Left ventricle myocardium inferior (tissue), 1 donor: ENCODE results near the gene CABP7. TPM values are rescaled to one million over a fixed set of nuclear protein-coding genes. Genes with fewer than 3 reads are reported as not detected.

ENCODE experiments used
- DNase-seq: peaks from one replicate; pipeline ENCODE4 v3.0.0-alpha.2; 2020
- H3K27ac ChIP-seq: fragments of 200-600 bp; replicated peaks from 2 replicates; pipeline ENCODE4 v1.8.0; 2021
- H3K27me3 ChIP-seq: fragments of 200-600 bp; 2 replicates; pipeline ENCODE4 v1.8.0; 2021; ENCODE audit warnings: low read depth
- H3K36me3 ChIP-seq: fragments of 200-600 bp; 2 replicates; pipeline ENCODE4 v1.8.0; 2021
- H3K4me1 ChIP-seq: fragments of 200-600 bp; 2 replicates; pipeline ENCODE4 v1.8.0; 2021
- H3K4me3 ChIP-seq: fragments of 200-600 bp; 2 replicates; pipeline ENCODE4 v1.8.0; 2021; ENCODE audit warnings: mild to moderate bottlenecking, moderate library complexity
- H3K9me3 ChIP-seq: fragments of 200-600 bp; replicated peaks from 2 replicates; pipeline ENCODE4 v1.8.0; 2021
- CTCF ChIP-seq: fragments of 200-600 bp; IDR thresholded peaks from 2 replicates; pipeline ENCODE4 v1.8.0; 2021; ENCODE audit warnings: antibody characterized with exemption, mild to moderate bottlenecking, borderline replicate concordance
- intact Hi-C: fragments of 100-400 bp; cut with micrococcal nuclease; formaldehyde crosslinking; loops from one replicate; pipeline ENCODE4 v1.11.0; 2022
- total RNA-seq: library from RNA; stranded (reverse); fragmentation: NEBNext Ultra II Directional; extraction: Animal tissue kit (Norgen Biotek cat#: 25700); gene quantifications from one replicate; pipeline ENCODE4 v1.2.1, GENCODE V29; 2021
- donor health status: DM: no; HTN: yes; CAD: no; lungs with severe emphysema.

CABP7 gene
- total RNA-seq, 1 donor from 2014 or later, result not detected

- no peak overlapping the region for H3K27ac ChIP-seq
- no peaks in the 10 kb centered on the region for H3K27me3 ChIP-seq
- no peak overlapping the region for H3K4me3 ChIP-seq
- H3K9me3 ChIP-seq, result no peaks in the 10 kb centered on the region
- no peaks in the 10 kb centered on the region for H3K36me3 ChIP-seq
- no peak for DNase-seq
- TF ChIP-seq CTCF, result no peak
- intact Hi-C loops, result no loop called here
- H3K4me1 ChIP-seq, result peaks cover 31% of the 10 kb centered on the region
Observed at GRCh38 chr22:29762263-29762662, 42.5 kb downstream of the CABP7 start.

- Histone ChIP-seq H3K36me3 (peaks cover 22% of the 10 kb centered on the region), H3K4me3 (peak overlapping the region; percentile 98), H3K4me1 (peaks cover 57% of the 10 kb centered on the region), H3K9me3 (no peaks in the 10 kb centered on the region), H3K27ac (peak overlapping the region; percentile 98), H3K27me3 (no peaks in the 10 kb centered on the region)
- TF ChIP-seq CTCF, result no peak
- intact Hi-C loops, result no loop called here
- DNase-seq, result no peak
Observed at GRCh38 chr22:29765905-29766631, 46.3 kb downstream of the CABP7 start.

GRCh38 chr22:29766632-29767170 is 46.9 kb downstream of the CABP7 start, which contains the start of gene ZMAT5:
TSS of gene ZMAT5 (minus strand) at chr22:29767007. CDS start at chr22:29748544, 18,463 bp downstream.
- peak; percentile 93 for DNase-seq
- intact Hi-C loops, result no loop called here
- peaks cover 62% of the 10 kb centered on the region for H3K4me1 ChIP-seq

GRCh38 chr22:29767171-29768051 is 47.6 kb downstream of the CABP7 start, which contains the start of gene UQCR10:
TSS of gene UQCR10 (plus strand) at chr22:29767369. CDS start at chr22:29767399, 30 bp downstream.
- intact Hi-C loops, result no loop called here
- TF ChIP-seq CTCF, result no peak
- peak; percentile 94 for DNase-seq
- Histone ChIP-seq H3K9me3 (no peaks in the 10 kb centered on the region), H3K36me3 (peaks cover 32% of the 10 kb centered on the region), H3K4me3 (peak within 1 kb of the TSS; percentile 98), H3K4me1 (peaks cover 65% of the 10 kb centered on the region), H3K27me3 (no peaks in the 10 kb centered on the region), H3K27ac (peak within 1 kb of the TSS; percentile 98)

More at GRCh38 chr22:29766632-29767170, 46.9 kb downstream of the CABP7 start, which contains the start of gene ZMAT5:
- no peak for TF ChIP-seq CTCF
- Histone ChIP-seq H3K9me3 (no peaks in the 10 kb centered on the region), H3K27me3 (no peaks in the 10 kb centered on the region), H3K36me3 (peaks cover 28% of the 10 kb centered on the region), H3K4me3 (peak within 1 kb of the TSS; percentile 98), H3K27ac (peak within 1 kb of the TSS; percentile 98)

- peaks cover 69% of the 10 kb centered on the region for H3K4me1 ChIP-seq
- no peak for TF ChIP-seq CTCF
- H3K27ac ChIP-seq, result peak overlapping the region; percentile 98
Observed at GRCh38 chr22:29768052-29768693, 48.4 kb downstream of the CABP7 start.

More at GRCh38 chr22:29768052-29768693, 48.4 kb downstream of the CABP7 start:
- Histone ChIP-seq H3K9me3 (no peaks in the 10 kb centered on the region), H3K4me3 (peak overlapping the region; percentile 98), H3K27me3 (no peaks in the 10 kb centered on the region), H3K36me3 (peaks cover 33% of the 10 kb centered on the region)
- DNase-seq, result no peak
- intact Hi-C loops, result no loop called here
